Bronchial epithelial cell (primary cell): ENCODE results near the gene PANK4. TPM values are rescaled to one million over a fixed set of nuclear protein-coding genes. Genes with fewer than 3 reads are reported as not detected.
A peak's percentile ranks its signal among the peaks of the same experiment; 100 is the strongest.

Experiments used
- DNase-seq: peaks from one replicate; pipeline ENCODE4 v3.0.0-alpha.2; 2010; ENCODE audit warnings: low read depth
- FAIRE-seq: peaks from 2 replicates; lab custom pipeline; 2011; peaks lifted over from hg19 to GRCh38; lab: Jason Lieb, UNC
- H3K27me3 ChIP-seq: 2 replicates; pipeline ENCODE4 v1.5.1; 2011; ENCODE audit warnings: low read length; ENCODE audit not compliant: control insufficient read depth, insufficient read depth
- H3K36me3 ChIP-seq: 2 replicates; pipeline ENCODE4 v1.5.1; 2011; ENCODE audit warnings: low read length; ENCODE audit not compliant: control insufficient read depth, insufficient read depth
- H3K4me3 ChIP-seq: 2 replicates; pipeline ENCODE4 v1.5.1; 2011; ENCODE audit warnings: mild to moderate bottlenecking, low read depth, low read length, control low read depth
- CTCF ChIP-seq: IDR thresholded peaks from 2 replicates; pipeline ENCODE4 v1.5.1; 2011; ENCODE audit warnings: mild to moderate bottlenecking, moderate library complexity, low read length, control low read depth, inconsistent platforms; ENCODE audit not compliant: insufficient read depth, severe bottlenecking
- total RNA-seq: library from RNA; depleted of rRNA; stranded (reverse); fragments of >200 nt; gene quantifications from 2 replicates; pipeline ENCODE4 v1.2.1, GENCODE V29; 2014

PANK4 gene
- total RNA-seq, 1 donor from 2014 or later, result 29.2 TPM

GRCh38 chr1:2486041-2486440 is 40.4 kb downstream of the PANK4 start:
- no peaks in the 10 kb centered on the region for H3K27me3 ChIP-seq
- no peak for FAIRE-seq
- no peak for DNase-seq
- no peak for TF ChIP-seq CTCF
- H3K4me3 ChIP-seq, result no peak overlapping the region
- H3K36me3 ChIP-seq, result peaks cover 54% of the 10 kb centered on the region

- DNase-seq, result no peak
- FAIRE-seq, result no peak
- Histone ChIP-seq H3K4me3 (no peak overlapping the region), H3K36me3 (peaks cover 61% of the 10 kb centered on the region), H3K27me3 (no peaks in the 10 kb centered on the region)
- no peak for TF ChIP-seq CTCF
Measured at GRCh38 chr1:2483970-2484369, 42.4 kb downstream of the PANK4 start.

- H3K4me3 ChIP-seq, result no peak overlapping the region
- H3K36me3 ChIP-seq, result peaks cover 61% of the 10 kb centered on the region
- no peaks in the 10 kb centered on the region for H3K27me3 ChIP-seq
- TF ChIP-seq CTCF, result no peak
- no peak for FAIRE-seq
- DNase-seq, result no peak
Measured at GRCh38 chr1:2483026-2483425, 43.4 kb downstream of the PANK4 start.

- H3K4me3 ChIP-seq, result no peak overlapping the region
- DNase-seq (no peak), FAIRE-seq (no peak)
- no peak for TF ChIP-seq CTCF
- H3K36me3 ChIP-seq, result peaks cover 59% of the 10 kb centered on the region
- no peaks in the 10 kb centered on the region for H3K27me3 ChIP-seq
Measured at GRCh38 chr1:2482588-2482987, 43.8 kb downstream of the PANK4 start.

GRCh38 chr1:2481885-2482284 is 44.5 kb downstream of the PANK4 start:
- Histone ChIP-seq H3K27me3 (no peaks in the 10 kb centered on the region), H3K36me3 (peaks cover 53% of the 10 kb centered on the region), H3K4me3 (no peak overlapping the region)
- TF ChIP-seq CTCF, result no peak
- FAIRE-seq (no peak), DNase-seq (peak; percentile 43)

- FAIRE-seq (no peak), DNase-seq (no peak)
- TF ChIP-seq CTCF, result no peak
- no peak overlapping the region for H3K4me3 ChIP-seq
- H3K27me3 ChIP-seq, result no peaks in the 10 kb centered on the region
- H3K36me3 ChIP-seq, result peaks cover 44% of the 10 kb centered on the region
Measured at GRCh38 chr1:2480986-2481364, 45.4 kb downstream of the PANK4 start.
